Measurements from ENCODE around the gene DACH2.

DNA sequence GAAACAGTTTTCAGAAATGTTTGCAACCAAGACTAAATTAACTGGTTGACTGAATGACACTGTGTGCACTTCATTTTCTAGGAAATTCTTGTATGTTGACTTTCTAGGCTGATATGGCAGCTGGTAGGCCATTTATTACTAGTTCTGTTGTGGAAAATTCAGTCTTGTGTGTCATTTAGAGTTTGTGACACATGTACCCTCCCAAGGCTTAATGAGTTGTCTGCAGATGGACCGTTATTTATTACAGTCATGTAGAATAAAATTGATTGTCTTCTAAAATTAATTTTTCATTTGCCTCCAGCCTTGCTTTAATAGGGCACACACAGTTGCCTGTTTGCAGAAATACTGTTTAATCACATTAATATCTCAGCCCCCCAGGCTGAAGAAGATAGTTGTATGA lies 30.7 kb downstream of the DACH2 start:
- TF ChIP-seq, protein P1, sequence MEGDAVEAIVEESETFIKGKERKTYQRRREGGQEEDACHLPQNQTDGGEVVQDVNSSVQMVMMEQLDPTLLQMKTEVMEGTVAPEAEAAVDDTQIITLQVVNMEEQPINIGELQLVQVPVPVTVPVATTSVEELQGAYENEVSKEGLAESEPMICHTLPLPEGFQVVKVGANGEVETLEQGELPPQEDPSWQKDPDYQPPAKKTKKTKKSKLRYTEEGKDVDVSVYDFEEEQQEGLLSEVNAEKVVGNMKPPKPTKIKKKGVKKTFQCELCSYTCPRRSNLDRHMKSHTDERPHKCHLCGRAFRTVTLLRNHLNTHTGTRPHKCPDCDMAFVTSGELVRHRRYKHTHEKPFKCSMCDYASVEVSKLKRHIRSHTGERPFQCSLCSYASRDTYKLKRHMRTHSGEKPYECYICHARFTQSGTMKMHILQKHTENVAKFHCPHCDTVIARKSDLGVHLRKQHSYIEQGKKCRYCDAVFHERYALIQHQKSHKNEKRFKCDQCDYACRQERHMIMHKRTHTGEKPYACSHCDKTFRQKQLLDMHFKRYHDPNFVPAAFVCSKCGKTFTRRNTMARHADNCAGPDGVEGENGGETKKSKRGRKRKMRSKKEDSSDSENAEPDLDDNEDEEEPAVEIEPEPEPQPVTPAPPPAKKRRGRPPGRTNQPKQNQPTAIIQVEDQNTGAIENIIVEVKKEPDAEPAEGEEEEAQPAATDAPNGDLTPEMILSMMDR (conservative IDR thresholded peaks at IDR 0.05; ENCODE audit: low read depth, low read length): no peak
- TF ChIP-seq, protein P2, sequence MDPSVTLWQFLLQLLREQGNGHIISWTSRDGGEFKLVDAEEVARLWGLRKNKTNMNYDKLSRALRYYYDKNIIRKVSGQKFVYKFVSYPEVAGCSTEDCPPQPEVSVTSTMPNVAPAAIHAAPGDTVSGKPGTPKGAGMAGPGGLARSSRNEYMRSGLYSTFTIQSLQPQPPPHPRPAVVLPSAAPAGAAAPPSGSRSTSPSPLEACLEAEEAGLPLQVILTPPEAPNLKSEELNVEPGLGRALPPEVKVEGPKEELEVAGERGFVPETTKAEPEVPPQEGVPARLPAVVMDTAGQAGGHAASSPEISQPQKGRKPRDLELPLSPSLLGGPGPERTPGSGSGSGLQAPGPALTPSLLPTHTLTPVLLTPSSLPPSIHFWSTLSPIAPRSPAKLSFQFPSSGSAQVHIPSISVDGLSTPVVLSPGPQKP (IDR thresholded peaks at IDR 0.05; ENCODE audit: borderline replicate concordance, low read depth, low read length): no peak
- TF ChIP-seq POLR2A (IDR thresholded peaks at IDR 0.05; ENCODE audit: low read depth, low read length): no peak
- TF ChIP-seq FOS (IDR thresholded peaks at IDR 0.05; ENCODE audit: low read depth, low read length): no peak
- TF ChIP-seq CEBPB (IDR thresholded peaks at IDR 0.05; ENCODE audit: low read depth, low read length): no peak
- no peak for TF ChIP-seq SMC3 (IDR thresholded peaks at IDR 0.05; ENCODE audit: low read depth, low read length)
- TF ChIP-seq RCOR1 (IDR thresholded peaks at IDR 0.05; ENCODE audit: insufficient replicate concordance, low read length): no peak

Measured in IMR-90 (cell line).